Mesendoderm (in vitro differentiated cells): ENCODE measurements around the gene RANBP3.

Source experiments
- DNase-seq: peaks from one replicate; pipeline ENCODE4 v3.0.0; 2013
- H2AK5ac ChIP-seq: 2 replicates; pipeline ENCODE4 v1.6.1; 2013; ENCODE audit warnings: low read length, inconsistent platforms
- H2BK120ac ChIP-seq: 2 replicates; pipeline ENCODE4 v1.6.1; 2013; ENCODE audit warnings: low read depth, mild to moderate bottlenecking, low read length, moderate library complexity, mixed read lengths
- H2BK15ac ChIP-seq: replicated peaks from 2 replicates; pipeline ENCODE4 v1.6.1; 2013; ENCODE audit warnings: low read depth, mild to moderate bottlenecking, moderate library complexity
- H2BK5ac ChIP-seq: 2 replicates; pipeline ENCODE4 v1.6.1; 2013; ENCODE audit warnings: low read length, inconsistent platforms
- H3K18ac ChIP-seq: 2 replicates; pipeline ENCODE4 v1.6.1; 2013; ENCODE audit warnings: mild to moderate bottlenecking, low read length, mixed read lengths
- H3K23ac ChIP-seq: one replicate; pipeline ENCODE4 v1.6.1; 2013; ENCODE audit warnings: low read length
- H3K27ac ChIP-seq: 2 replicates; pipeline ENCODE4 v1.5.1; 2013; ENCODE audit warnings: low read depth, mild to moderate bottlenecking, inconsistent platforms, low read length, moderate library complexity
- H3K27me3 ChIP-seq: 2 replicates; pipeline ENCODE4 v1.6.1; 2013; ENCODE audit warnings: low read length, control low read depth, mild to moderate bottlenecking, inconsistent platforms; ENCODE audit not compliant: insufficient read depth, poor library complexity
- H3K36me3 ChIP-seq: 2 replicates; pipeline ENCODE4 v1.6.1; 2013; ENCODE audit warnings: low read length, inconsistent platforms; ENCODE audit not compliant: control insufficient read depth, insufficient read depth
- H3K4ac ChIP-seq: one replicate; pipeline ENCODE4 v1.6.1; 2013; ENCODE audit warnings: low read depth, mild to moderate bottlenecking, low read length, moderate library complexity
- H3K4me1 ChIP-seq: 2 replicates; pipeline ENCODE4 v1.6.1; 2013; ENCODE audit warnings: low read depth, low read length, inconsistent platforms; ENCODE audit not compliant: control insufficient read depth
- H3K4me2 ChIP-seq: 2 replicates; pipeline ENCODE4 v1.6.1; 2013; ENCODE audit warnings: low read length
- H3K4me3 ChIP-seq: 2 replicates; pipeline ENCODE4 v1.5.1; 2013; ENCODE audit warnings: mild to moderate bottlenecking, low read length
- H3K56ac ChIP-seq: one replicate; pipeline ENCODE4 v1.6.1; 2013; ENCODE audit warnings: low read length
- H3K79me1 ChIP-seq: 2 replicates; pipeline ENCODE4 v1.6.1; 2013; ENCODE audit warnings: low read length, inconsistent platforms
- H3K79me2 ChIP-seq: 2 replicates; pipeline ENCODE4 v1.6.1; 2013; ENCODE audit warnings: mild to moderate bottlenecking, low read length; ENCODE audit not compliant: control insufficient read depth, insufficient read depth
- H3K9ac ChIP-seq: 2 replicates; pipeline ENCODE4 v1.6.1; 2013; ENCODE audit warnings: low read length, inconsistent platforms
- H4K5ac ChIP-seq: one replicate; pipeline ENCODE4 v1.6.1; 2013; ENCODE audit warnings: low read length
- H4K8ac ChIP-seq: one replicate; pipeline ENCODE4 v1.6.1; 2013; ENCODE audit warnings: low read depth, mild to moderate bottlenecking, control low read depth, low read length, moderate library complexity
- WGBS: extraction: QIAGEN DNeasy Blood & Tissue Kit; methylation state at CpG from one replicate; pipeline ENCODE4 v1.1.7; 2013; ENCODE audit warnings: low lambda C conversion rate, missing lambda C conversion rate; ENCODE audit not compliant: insufficient coverage; ENCODE audit errors: extremely low coverage; 5-methylcytosine and 5-hydroxymethylcytosine counted together

RANBP3 gene

DNA sequence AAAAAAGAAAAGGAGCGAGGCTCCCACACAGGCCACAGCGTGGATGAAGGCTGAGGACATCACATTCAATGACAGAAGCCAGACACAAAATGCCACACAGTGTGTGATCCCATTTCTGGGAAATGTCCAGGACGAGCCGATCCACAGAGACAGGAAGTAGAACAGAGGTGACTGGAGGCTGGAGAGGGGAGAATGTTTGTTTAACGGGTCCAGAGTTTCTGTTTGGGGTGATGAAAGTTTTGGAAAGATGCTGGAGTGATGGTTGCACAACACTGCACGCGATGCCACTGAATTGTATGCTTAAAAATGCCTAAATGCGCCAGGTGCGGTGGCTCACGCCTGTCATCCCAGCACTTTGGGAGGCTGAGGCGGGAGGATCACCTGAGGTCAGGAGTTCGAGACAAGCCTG is 107.0 kb downstream of the RANBP3 start:
- H3K4me2 ChIP-seq = no peak overlapping the region
- H3K4ac ChIP-seq = no peak overlapping the region
- H3K27ac ChIP-seq = no peak overlapping the region
- no peak overlapping the region for H3K18ac ChIP-seq
- no peak overlapping the region for H3K23ac ChIP-seq
- no peaks in the 10 kb centered on the region for H3K4me1 ChIP-seq
- no peak overlapping the region for H4K8ac ChIP-seq
- no peak overlapping the region for H2AK5ac ChIP-seq
- no peak overlapping the region for H2BK120ac ChIP-seq
- no peak for DNase-seq
- no CpG with 5 or more reads among the region's 12 CpGs for WGBS
- no peaks in the 10 kb centered on the region for H3K79me1 ChIP-seq
- no peaks in the 10 kb centered on the region for H3K27me3 ChIP-seq
- H2BK5ac ChIP-seq = no peak overlapping the region
- no peak overlapping the region for H4K5ac ChIP-seq
- H3K79me2 ChIP-seq = no peaks in the 10 kb centered on the region
- no peak overlapping the region for H3K4me3 ChIP-seq
- H2BK15ac ChIP-seq = no peak overlapping the region
- no peak overlapping the region for H3K9ac ChIP-seq
- no peaks in the 10 kb centered on the region for H3K36me3 ChIP-seq
- no peak overlapping the region for H3K56ac ChIP-seq

DNA sequence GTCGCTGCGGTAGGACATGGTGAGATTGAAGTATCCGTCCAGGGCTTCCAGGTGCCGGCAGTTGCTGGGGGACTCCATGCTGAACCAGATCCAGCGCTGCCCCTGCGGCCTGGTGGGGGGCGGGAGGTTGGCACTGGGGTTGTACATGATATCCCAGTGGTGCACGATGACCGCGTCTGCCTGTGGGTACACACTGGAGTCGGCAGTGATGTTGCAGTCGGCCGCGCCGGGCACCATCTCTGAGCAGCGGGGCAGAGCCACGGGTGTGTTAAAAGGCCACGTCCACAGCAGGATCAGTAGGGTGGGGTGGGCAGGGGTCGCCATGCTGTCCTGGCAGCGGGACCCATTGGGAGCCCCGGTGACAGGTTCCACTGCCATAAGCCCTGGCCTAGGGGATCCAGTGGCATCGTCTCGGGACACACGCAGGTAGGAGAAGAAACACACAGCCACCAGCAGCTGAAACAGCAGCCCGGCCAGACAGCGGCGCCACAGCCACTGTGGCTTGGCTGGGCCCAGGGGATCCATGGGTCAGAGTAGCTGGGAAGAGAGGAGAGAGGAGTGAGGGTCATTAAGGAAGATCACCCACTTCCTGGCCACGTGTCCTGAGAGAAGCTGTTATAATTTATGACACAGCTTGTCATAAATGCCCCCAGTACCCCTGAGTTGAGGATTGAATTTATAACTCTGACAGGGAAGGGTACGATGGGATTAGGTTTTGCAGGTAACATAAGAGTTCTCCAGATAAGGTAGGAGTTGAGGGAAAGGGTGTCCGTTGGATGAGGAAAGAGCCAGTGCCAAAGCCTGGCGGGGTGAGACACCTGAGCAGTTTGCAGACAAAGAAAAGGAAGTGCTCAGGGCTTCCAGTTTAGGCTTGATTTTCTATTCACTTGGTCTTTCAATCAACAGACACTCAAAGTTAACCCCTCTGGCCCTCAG is 110.5 kb downstream of the RANBP3 start:
- Histone ChIP-seq H3K79me2 (no peaks in the 10 kb centered on the region), H2BK5ac (no peak overlapping the region), H2AK5ac (no peak overlapping the region), H4K8ac (no peak overlapping the region), H4K5ac (no peak overlapping the region), H3K27ac (no peak overlapping the region), H2BK120ac (no peak overlapping the region), H3K36me3 (no peaks in the 10 kb centered on the region), H3K4me2 (no peak overlapping the region), H2BK15ac (no peak overlapping the region), H3K9ac (no peak overlapping the region), H3K79me1 (no peaks in the 10 kb centered on the region), H3K18ac (no peak overlapping the region), H3K23ac (no peak overlapping the region), H3K4ac (no peak overlapping the region), H3K27me3 (no peaks in the 10 kb centered on the region), H3K4me1 (no peaks in the 10 kb centered on the region), H3K56ac (no peak overlapping the region), H3K4me3 (no peak overlapping the region)
- no peak for DNase-seq
- WGBS = no CpG with 5 or more reads among the region's 31 CpGs
